Activated naive CD8-positive, alpha-beta T cell treated with anti-CD3 and anti-CD28 coated beads, Interleukin-2, amount 10 ng/mL, durations not matched to agents 7 days and 5 days (primary cell): Measurements from ENCODE around the gene CBLC. TPM values are rescaled to one million over a fixed set of nuclear protein-coding genes. Genes with fewer than 3 reads are reported as not detected.
A peak's percentile ranks its signal among the peaks of the same experiment; 100 is the strongest.

Source experiments
- ATAC-seq: fragments of 150-1000 bp; cut with Tn5 transposase; one replicate; pipeline ENCODE4 v1.10.0; 2021; ENCODE audit warnings: low read depth, moderate library complexity
- POLR2A ChIA-PET: fragments of 350-600 bp; sonication (Branson Sonifier 250); formaldehyde crosslinking; loops from one replicate; lab custom pipeline; 2021; ENCODE audit warnings: antibody characterized with exemption; lab: Charles Lee
- DNase-seq: peaks from one replicate; pipeline ENCODE4 v3.0.0; 2021
- H3K27ac Mint-ChIP-seq: one replicate; pipeline ENCODE4 v1.8.0; 2022; ENCODE audit warnings: mild to moderate bottlenecking, mixed read lengths
- H3K27me3 Mint-ChIP-seq: one replicate; pipeline ENCODE4 v1.8.0; 2022; ENCODE audit warnings: mild to moderate bottlenecking, moderate library complexity, mixed read lengths
- H3K36me3 Mint-ChIP-seq: one replicate; pipeline ENCODE4 v1.8.0; 2021; ENCODE audit warnings: mild to moderate bottlenecking, mixed read lengths
- H3K4me1 Mint-ChIP-seq: one replicate; pipeline ENCODE4 v1.8.0; 2021; ENCODE audit warnings: mixed read lengths
- H3K4me3 Mint-ChIP-seq: one replicate; pipeline ENCODE4 v1.8.0; 2022; ENCODE audit warnings: mild to moderate bottlenecking, moderate library complexity, mixed read lengths
- H3K9me3 Mint-ChIP-seq: one replicate; pipeline ENCODE4 v1.8.0; 2021; ENCODE audit warnings: mixed read lengths
- total RNA-seq, 2 experiments: library from RNA; stranded (reverse); gene quantifications; one replicate each; pipeline ENCODE4 v1.2.3, GENCODE V29; 2021

The CBLC gene
- total RNA-seq, 2 experiments from 2014 or later, result not detected

DNA sequence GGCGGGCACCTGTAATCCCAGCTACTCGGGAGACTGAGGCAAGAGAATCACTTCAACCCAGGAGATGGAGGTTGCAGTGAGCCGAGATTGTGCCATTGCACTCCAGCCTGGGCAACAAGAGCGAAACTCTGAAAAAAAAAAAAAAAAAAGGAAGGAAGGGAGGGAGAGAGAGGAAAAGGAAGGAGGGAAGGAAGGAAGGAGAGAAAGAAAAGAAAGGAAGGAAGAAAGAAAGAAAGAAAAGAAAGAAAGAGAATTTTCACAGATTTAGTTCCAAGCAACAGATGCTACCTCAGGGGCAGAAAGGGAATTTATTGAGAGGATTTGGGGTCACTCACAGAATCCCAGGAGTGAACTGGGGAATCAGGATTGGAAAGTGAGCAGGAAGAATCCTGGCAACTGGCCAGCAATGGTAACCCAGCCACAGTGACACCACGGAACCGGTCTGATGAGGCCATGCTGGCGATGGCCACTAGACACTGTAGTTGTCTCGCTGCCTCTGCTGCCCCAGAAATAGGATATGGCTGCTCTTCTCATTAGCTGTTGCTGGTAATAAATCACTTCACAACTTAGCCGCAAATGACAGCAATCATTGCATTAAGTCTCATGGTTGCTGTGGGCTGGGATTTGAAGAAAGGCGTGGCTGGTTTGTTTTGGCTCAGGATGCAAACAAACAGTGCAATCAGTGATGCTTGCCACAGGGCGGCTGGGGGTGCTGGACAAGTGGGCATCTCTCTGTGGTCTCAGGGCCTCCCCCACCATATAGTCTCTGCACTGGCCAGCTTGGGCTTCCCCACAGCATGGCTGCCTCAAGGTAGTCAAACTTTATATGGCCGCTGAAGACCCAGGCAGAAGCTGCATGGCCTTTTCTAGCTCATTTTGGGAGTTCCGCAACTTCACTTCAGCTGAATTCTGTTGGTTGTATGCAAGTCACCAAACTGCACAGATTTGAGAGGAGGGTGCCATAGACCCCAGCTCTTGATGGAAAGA, 26.0 kb downstream of the CBLC start:
- Mint-ChIP-seq H3K9me3 (no peaks in the 10 kb centered on the region), H3K4me3 (no peak overlapping the region), H3K36me3 (no peaks in the 10 kb centered on the region), H3K27me3 (peaks cover 19% of the 10 kb centered on the region), H3K27ac (no peak overlapping the region), H3K4me1 (peaks cover 4% of the 10 kb centered on the region)
- ATAC-seq (no peak), DNase-seq (no peak)
- POLR2A ChIA-PET, result no interaction called here

DNA sequence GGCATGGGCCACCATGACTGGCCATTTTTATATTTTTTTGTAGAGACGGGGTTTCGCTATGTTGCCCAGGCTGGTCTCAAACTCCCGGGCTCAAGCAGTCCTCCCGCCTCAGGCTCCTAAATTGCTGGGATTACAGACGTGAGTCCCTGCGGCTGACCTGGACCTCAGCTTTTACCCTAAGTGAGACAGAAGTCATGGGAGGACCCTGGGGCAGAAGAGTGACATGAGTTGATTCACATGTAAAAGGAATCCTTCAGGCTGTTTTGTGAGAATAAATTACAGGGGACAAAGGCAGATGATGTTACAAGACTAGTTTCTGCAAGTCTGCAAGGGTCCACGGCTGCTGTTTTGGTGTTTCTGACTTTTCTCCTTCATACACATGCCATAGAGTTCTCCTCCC, 28.6 kb downstream of the CBLC start:
- no peaks in the 10 kb centered on the region for H3K9me3 Mint-ChIP-seq

DNA sequence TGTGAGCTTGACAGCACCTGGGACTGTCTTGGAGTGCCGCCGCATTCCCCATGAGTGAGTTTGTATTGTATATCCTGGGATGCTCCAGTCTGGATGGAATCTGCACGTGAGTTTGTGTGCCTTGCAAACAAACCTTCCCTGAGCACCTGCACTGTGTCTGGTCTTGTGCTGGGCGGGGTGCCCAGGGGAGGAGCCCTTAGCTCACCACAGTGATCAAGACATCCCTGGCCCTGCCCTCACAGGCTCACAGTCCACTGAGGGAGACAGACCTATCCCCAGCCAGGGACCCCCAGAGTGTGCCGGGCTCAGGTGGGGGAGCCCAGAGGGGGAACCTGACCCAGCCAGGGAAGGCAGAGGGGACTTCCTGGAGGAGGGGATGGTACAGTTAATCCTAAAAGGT, 29.5 kb downstream of the CBLC start:
- ATAC-seq, result no peak
- DNase-seq, result no peak
- H3K27ac Mint-ChIP-seq, result no peak overlapping the region
- H3K4me3 Mint-ChIP-seq, result no peak overlapping the region
- no peaks in the 10 kb centered on the region for H3K9me3 Mint-ChIP-seq
- no peaks in the 10 kb centered on the region for H3K36me3 Mint-ChIP-seq
- H3K27me3 Mint-ChIP-seq, result peaks cover 27% of the 10 kb centered on the region
- H3K4me1 Mint-ChIP-seq, result no peaks in the 10 kb centered on the region
- POLR2A ChIA-PET, result interaction anchor here (0.7 kb wide), 1 partner anchor 9 kb away, joined by 3 read pairs; no protein-coding TSS in a partner anchor

More for the DNA sequence above, 28.6 kb downstream of the CBLC start:
- ATAC-seq, result no peak
- Mint-ChIP-seq H3K4me1 (no peaks in the 10 kb centered on the region), H3K4me3 (no peak overlapping the region), H3K36me3 (no peaks in the 10 kb centered on the region), H3K27ac (no peak overlapping the region), H3K27me3 (peaks cover 27% of the 10 kb centered on the region)
- POLR2A ChIA-PET, result no interaction called here
- no peak for DNase-seq

DNA sequence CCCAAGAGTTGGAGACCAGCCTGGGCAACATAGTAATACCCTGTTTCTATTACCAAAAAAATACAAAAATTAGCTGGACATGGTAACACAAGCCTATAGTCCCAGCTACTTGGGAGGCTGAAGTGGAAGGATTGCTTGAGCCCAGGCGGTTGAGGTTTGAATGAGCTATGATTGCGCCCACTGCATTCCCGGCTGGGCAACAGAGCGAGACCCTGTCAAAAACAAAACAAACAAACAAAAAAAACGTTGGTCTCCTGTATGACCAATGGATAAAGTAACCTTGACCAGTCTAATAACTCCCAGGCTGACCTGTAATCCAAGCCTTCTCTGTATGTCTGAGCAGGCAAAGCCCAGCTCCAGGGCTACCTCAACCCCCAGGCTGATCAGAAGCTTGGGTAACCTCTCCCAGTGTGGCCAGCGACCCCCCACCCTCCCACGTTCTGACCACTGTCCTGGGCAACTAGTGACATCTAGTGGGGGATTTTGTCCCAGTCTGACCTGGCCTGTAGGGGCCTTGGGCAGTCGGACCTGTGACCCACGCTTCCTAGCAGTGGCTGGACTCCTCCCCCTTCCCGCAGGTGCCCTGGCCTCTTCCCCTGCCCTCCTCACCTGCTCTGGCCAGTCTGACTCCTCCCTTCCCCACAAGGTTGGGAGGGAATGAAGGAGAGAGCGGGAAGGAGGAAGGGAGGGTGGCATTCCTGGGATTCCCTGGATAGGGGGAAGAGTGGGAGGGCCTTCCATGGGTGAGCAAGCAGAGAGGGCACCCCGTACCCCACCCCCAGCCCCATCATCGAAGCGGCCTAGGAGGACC, 30.2 kb downstream of the CBLC start:
- Mint-ChIP-seq H3K4me3 (no peak overlapping the region), H3K27me3 (peaks cover 27% of the 10 kb centered on the region), H3K36me3 (no peaks in the 10 kb centered on the region), H3K27ac (no peak overlapping the region), H3K9me3 (no peaks in the 10 kb centered on the region), H3K4me1 (no peaks in the 10 kb centered on the region)
- POLR2A ChIA-PET, result interaction anchor here (0.7 kb wide), 1 partner anchor 9 kb away, joined by 3 read pairs; no protein-coding TSS in a partner anchor
- DNase-seq (no peak), ATAC-seq (no peak)

DNA sequence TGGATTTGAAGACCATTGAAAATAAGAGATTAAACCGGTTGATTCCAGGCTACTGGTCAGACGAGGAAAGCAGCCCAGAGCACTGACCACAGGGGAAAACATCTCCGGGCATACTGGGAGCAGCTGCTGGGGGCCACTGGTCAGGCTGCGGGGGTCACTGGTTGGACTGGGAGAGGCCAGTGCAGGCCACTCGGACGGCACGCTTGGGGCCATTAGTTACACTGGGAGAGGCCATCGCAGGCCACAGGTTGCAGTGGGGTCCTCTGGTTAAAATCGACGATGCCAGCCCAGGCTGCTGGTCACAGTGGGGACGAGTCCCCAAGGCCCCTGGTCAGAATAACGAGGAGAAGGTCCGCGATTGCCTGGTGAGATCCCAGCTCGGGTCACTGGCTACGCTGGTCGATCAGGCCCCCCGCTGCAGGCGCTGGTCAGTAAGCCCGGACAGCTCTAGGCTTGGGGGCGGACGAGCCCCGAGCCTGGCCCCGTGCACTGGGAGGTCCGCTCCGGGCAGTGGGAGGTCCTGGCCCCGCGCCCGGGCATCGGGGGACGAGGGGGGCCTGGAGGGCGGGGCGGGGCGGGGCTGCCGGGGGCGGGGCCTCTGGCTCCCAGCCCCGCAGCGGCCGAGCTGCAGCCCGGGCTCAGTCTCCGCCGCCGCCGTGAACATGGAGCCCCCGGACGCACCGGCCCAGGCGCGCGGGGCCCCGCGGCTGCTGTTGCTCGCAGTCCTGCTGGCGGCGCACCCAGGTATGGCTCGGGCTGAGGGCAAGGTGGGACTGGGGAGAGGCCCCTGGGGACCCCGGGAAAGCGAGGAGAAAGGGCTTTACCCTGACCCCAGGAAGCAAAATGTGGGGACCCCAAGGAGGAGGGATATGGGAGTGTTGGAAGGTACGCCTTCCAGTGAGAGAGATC, 31.0 kb downstream of the CBLC start, which contains the start of gene BCAM:
TSS of gene BCAM (plus strand) at position 641 of the 909 bp plus-strand sequence. CDS start at position 663, 22 bp downstream.
- Mint-ChIP-seq H3K4me3 (no peak within 1 kb of the TSS), H3K9me3 (no peaks in the 10 kb centered on the region), H3K36me3 (no peaks in the 10 kb centered on the region), H3K4me1 (no peaks in the 10 kb centered on the region), H3K27me3 (peaks cover 24% of the 10 kb centered on the region), H3K27ac (no peak within 1 kb of the TSS)
- no peak for DNase-seq
- ATAC-seq, result peak; percentile 40
- POLR2A ChIA-PET, result no interaction called here

DNA sequence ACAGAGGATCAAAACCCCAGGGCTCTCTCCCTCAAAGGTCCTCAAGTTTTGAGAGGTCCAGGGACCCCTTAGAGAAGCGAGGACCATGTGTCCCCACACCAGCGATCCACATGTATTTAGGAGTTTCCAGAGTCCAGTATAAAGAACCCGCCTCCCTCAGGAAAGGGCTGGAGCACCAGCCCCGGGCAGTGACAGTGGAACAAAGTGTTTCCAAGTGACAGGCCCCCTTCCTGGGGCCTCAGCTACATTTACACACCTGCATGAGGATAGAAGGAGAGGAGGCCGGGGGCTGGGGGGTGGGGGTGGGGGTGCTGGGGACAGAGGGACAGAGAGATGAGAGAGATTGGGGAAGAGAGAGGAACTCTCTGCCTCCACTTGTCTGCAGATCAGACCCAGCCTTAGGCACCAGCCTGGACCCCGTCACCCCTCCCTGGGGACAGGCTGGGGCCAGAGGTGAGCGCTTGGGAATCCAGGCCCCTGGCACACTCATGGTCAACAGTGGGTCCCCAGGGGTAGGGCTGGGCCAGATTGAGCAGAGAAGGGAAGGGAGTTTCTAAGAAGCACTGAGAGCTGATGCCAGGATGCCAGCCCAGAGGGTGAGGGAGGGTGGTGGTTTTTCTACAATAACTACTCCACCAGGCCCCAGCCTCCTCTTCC, 32.0 kb downstream of the CBLC start:
- Mint-ChIP-seq H3K27ac (no peak overlapping the region), H3K4me3 (no peak overlapping the region)
- POLR2A ChIA-PET, result no interaction called here

DNA sequence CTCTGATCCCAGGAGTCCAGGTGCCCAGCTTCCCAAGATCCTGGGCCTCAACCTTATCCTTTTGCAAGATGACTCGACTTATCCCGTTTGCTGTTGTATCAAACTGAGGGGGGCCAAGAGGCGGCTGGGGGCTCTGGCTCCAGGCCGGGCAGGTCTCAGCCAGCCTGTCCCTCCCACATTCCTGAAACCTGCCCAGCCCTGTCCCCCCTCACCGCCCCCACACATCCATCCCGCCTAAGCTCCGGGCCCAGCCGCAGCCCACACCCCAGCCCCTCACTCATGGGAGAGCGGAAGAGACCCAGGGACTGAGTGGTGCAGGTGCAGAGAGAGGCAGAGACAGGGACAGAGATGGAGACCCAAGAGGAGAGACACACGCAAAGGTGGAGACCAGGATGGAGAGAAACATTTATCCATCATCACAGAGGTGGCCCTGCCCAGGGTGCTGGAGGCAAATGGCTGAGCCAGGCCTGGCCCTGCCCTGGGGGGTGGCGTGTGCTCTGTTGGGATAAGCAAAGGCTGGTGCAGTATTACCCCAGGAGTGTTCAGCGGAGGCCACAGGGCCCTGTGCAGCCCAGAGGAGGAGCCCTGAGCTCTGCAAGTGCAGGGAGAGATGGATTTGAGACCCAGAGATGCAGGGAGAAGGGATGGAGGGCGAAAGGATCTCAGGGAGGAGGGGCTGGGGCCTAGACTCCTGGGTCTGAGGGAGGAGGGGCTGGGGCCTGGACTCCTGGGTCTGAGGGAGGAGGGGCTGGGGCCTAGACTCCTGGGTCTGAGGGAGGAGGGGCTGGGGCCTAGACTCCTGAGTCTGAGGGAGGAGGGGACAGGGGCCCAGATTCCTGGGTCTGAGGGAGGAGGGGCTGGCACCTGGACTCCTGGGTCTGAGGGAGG, 32.8 kb downstream of the CBLC start:
- Mint-ChIP-seq H3K27ac (no peak overlapping the region), H3K4me3 (no peak overlapping the region), H3K27me3 (peaks cover 22% of the 10 kb centered on the region), H3K9me3 (no peaks in the 10 kb centered on the region), H3K4me1 (no peaks in the 10 kb centered on the region), H3K36me3 (no peaks in the 10 kb centered on the region)
- no peak for ATAC-seq
- POLR2A ChIA-PET, result no interaction called here
- no peak for DNase-seq

More for the DNA sequence above, 32.0 kb downstream of the CBLC start:
- Mint-ChIP-seq H3K4me1 (no peaks in the 10 kb centered on the region), H3K9me3 (no peaks in the 10 kb centered on the region), H3K27me3 (peaks cover 22% of the 10 kb centered on the region), H3K36me3 (no peaks in the 10 kb centered on the region)
- ATAC-seq (no peak), DNase-seq (no peak)

DNA sequence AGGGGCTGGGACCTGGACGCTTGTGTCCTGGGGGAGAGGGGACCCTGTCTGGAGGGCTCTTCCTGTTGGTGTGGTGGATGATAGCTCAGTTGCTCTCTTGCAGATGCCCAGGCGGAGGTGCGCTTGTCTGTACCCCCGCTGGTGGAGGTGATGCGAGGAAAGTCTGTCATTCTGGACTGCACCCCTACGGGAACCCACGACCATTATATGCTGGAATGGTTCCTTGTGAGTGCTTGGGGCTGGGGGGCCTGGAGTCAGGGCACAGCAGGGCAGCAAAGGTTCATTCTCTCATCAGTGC, 33.4 kb downstream of the CBLC start:
- Mint-ChIP-seq H3K36me3 (no peaks in the 10 kb centered on the region), H3K27ac (no peak overlapping the region), H3K9me3 (no peaks in the 10 kb centered on the region), H3K27me3 (peaks cover 22% of the 10 kb centered on the region), H3K4me1 (no peaks in the 10 kb centered on the region), H3K4me3 (no peak overlapping the region)
- DNase-seq, result no peak
- no peak for ATAC-seq
- POLR2A ChIA-PET, result no interaction called here

DNA sequence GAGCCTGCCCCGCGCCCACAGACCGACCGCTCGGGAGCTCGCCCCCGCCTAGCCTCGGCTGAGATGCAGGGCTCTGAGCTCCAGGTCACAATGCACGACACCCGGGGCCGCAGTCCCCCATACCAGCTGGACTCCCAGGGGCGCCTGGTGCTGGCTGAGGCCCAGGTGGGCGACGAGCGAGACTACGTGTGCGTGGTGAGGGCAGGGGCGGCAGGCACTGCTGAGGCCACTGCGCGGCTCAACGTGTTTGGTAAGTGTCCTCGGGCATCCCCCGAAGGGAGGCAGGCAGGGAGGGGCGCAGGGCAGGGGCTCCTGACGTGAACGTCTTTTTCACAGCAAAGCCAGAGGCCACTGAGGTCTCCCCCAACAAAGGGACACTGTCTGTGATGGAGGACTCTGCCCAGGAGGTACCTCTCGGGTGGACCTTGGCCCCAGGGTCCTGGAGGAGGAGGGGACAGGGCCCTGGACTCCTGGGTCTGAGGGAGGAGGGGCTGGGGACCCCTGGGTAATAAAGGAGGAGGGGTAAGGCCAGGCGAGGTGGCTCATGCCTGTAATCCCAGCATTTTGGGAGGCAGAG, 34.5 kb downstream of the CBLC start:
- Mint-ChIP-seq H3K27me3 (peaks cover 17% of the 10 kb centered on the region), H3K4me1 (no peaks in the 10 kb centered on the region), H3K4me3 (no peak overlapping the region), H3K9me3 (no peaks in the 10 kb centered on the region), H3K27ac (no peak overlapping the region), H3K36me3 (no peaks in the 10 kb centered on the region)
- POLR2A ChIA-PET, result no interaction called here
- DNase-seq, result no peak
- no peak for ATAC-seq

DNA sequence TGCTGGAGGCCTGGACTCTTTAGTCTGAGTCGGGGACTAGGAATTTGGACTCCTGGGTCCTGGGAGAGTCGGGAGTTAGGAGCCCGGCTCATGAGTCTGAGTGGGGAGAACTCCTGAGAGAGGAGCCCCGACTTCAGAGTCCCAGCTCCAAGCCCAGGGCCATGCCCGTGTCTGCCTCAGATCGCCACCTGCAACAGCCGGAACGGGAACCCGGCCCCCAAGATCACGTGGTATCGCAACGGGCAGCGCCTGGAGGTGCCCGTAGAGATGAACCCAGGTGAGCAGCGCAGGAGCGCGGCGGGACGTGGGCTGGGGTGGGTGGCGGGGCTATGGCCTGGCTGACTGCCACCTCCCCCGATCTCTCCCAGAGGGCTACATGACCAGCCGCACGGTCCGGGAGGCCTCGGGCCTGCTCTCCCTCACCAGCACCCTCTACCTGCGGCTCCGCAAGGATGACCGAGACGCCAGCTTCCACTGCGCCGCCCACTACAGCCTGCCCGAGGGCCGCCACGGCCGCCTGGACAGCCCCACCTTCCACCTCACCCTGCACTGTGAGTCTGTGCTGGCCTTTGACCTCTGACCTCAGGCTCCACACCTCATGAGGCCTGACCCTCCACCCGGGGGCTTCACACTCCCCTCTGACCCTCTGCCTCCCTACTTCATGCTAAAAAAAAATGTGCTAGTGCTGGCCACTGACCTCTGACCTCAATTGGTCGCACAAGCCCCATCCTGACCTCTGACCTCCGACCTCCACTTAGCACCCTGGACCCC, 35.6 kb downstream of the CBLC start:
- Mint-ChIP-seq H3K36me3 (no peaks in the 10 kb centered on the region), H3K27ac (no peak overlapping the region), H3K27me3 (peaks cover 13% of the 10 kb centered on the region), H3K4me1 (no peaks in the 10 kb centered on the region), H3K9me3 (no peaks in the 10 kb centered on the region), H3K4me3 (no peak overlapping the region)
- DNase-seq, result no peak
- ATAC-seq, result no peak
- POLR2A ChIA-PET, result no interaction called here

DNA sequence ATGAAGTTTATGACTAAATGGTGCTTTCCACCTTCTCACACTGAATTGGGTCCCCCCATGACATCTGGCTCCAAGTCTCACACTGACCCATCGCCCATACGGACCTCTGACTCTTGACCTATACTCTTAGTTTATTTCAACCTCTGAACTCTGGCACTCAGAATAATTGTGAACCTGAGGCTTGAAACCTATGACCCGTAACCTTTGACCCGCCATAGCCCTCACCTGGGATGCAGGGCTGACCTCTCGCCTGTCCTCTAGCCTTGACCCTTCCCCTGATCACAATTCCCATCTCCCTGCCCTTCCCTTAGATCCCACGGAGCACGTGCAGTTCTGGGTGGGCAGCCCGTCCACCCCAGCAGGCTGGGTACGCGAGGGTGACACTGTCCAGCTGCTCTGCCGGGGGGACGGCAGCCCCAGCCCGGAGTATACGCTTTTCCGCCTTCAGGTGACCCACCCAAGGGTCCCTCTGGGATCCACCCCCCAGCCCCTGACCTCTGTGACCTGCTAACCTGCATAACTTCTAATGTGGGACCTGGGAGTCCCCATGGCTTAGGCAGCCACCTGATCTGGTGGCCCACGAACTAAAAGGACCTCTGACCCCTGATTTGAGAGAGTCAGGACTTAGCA, 36.3 kb downstream of the CBLC start:
- peaks cover 8% of the 10 kb centered on the region for H3K27me3 Mint-ChIP-seq
- DNase-seq, result no peak
- no peaks in the 10 kb centered on the region for H3K36me3 Mint-ChIP-seq
- H3K27ac Mint-ChIP-seq, result no peak overlapping the region
- H3K4me1 Mint-ChIP-seq, result no peaks in the 10 kb centered on the region
- ATAC-seq, result no peak
- H3K9me3 Mint-ChIP-seq, result no peaks in the 10 kb centered on the region
- H3K4me3 Mint-ChIP-seq, result no peak overlapping the region
- POLR2A ChIA-PET, result no interaction called here
